Activated naive CD4-positive, alpha-beta T cell treated with anti-CD3 and anti-CD28 coated beads, Interleukin-2, amount 10 ng/mL, durations not matched to agents 7 days and 5 days (primary cell): ENCODE results near the gene UFSP1.

Experiments
- CTCF ChIA-PET: fragments of 350-600 bp; sonication (Branson Sonifier 250); formaldehyde crosslinking; loops from one replicate; lab custom pipeline; 2021; ENCODE audit warnings: antibody characterized with exemption; lab: Charles Lee
- DNase-seq: peaks from one replicate; pipeline ENCODE4 v3.0.0-alpha.2; 2020
- H3K27ac Mint-ChIP-seq: one replicate; pipeline ENCODE4 v1.8.0; 2021; ENCODE audit warnings: mild to moderate bottlenecking, moderate library complexity, mixed read lengths
- H3K27me3 Mint-ChIP-seq: one replicate; pipeline ENCODE4 v1.8.0; 2021; ENCODE audit warnings: mild to moderate bottlenecking, mixed read lengths
- H3K36me3 Mint-ChIP-seq: one replicate; pipeline ENCODE4 v1.8.0; 2021; ENCODE audit warnings: mixed read lengths
- H3K4me1 Mint-ChIP-seq: one replicate; pipeline ENCODE4 v1.8.0; 2021; ENCODE audit warnings: mixed read lengths
- H3K4me3 Mint-ChIP-seq: one replicate; pipeline ENCODE4 v1.8.0; 2021; ENCODE audit warnings: mild to moderate bottlenecking, moderate library complexity, mixed read lengths
- H3K9me3 Mint-ChIP-seq: one replicate; pipeline ENCODE4 v1.8.0; 2021; ENCODE audit warnings: mixed read lengths

UFSP1 gene

DNA sequence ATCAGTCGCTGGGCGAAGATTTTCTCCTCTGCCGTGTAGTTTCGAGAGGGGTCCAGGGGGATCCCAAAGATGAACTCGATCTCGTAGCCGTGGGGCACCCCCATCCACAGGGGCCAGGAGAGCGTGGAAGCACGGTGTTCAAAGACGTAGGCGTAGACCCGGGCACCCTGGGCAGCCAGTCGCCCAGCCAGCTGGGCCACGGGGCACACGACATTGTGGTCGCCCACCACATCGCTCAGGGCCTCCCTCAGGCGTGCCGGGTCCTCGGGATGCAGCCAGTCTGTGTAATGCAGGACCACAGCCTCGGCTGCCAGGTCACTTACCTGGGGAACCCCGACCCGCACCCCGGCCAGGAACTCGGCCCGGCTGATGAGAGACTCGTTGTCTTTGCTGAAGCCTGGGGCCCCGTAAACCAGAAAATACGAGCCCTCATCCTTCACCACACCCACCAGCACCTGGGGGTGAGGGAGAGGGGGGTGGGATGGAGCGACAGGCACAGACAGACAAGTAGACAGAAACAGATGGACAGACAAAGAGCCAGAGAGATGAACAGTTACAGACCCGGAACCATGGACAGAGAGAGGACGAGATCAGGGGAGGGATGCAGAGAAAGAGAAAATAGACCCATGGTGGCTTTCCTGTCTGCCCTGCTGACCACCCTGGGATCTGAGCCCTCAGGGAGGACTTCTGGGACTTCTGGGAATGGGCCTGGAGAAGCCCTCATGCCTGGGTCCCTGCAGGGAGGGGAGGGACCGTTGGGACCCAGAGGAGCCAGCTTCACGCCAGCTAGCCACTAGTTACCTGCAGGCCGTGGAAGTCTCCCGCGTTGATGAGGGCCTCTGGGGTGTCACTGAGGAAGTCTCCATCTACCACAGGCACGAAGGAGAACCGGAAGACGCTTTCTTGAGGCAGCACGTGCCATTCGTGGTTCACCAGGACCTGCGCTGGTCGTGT, 3.1 kb upstream of the UFSP1 start:
- no peak overlapping the region for H3K27ac Mint-ChIP-seq

DNA sequence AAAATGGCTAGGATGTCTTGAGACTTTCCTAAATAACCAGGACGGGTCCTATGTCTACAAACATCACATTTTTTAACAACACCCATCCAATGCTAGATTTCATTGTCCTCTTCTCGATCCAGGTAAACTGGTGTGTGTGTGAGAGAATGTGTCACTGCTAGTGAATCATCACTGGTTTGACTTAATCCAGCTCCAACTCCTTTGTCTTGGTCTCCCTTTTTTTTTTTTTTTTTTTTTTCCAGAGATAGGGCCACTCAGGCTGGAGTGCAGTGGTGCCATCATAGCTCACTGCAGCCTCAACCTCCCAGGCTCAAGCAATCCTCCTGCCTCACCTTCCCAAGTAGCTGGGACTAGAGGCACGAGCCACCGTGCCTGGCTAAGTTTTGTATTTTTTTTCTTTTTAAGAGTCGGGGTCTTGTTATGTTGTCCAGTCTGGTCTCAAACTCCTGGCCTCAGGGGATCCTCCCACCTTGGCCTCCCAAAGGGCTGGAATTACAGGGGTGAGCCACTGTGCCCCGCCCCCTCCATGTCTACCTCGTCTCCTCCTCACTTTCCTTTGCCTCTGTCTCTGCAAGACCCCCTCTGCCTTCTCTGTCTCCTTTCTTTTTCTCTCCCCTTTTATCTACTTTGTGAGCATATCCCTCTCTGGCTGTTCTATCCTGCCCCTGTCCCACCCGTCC, 2.2 kb upstream of the UFSP1 start:
- peaks cover 71% of the 10 kb centered on the region for H3K27me3 Mint-ChIP-seq
- H3K9me3 Mint-ChIP-seq = no peaks in the 10 kb centered on the region
- H3K27ac Mint-ChIP-seq = no peak overlapping the region
- H3K4me1 Mint-ChIP-seq = peaks cover 50% of the 10 kb centered on the region
- DNase-seq = no peak
- CTCF ChIA-PET = interaction anchor here (0.5 to 0.6 kb wide), 2 partner anchors 162 to 283 kb away, joined by 3 to 4 read pairs; no protein-coding TSS in a partner anchor
- H3K36me3 Mint-ChIP-seq = peaks cover 20% of the 10 kb centered on the region
- peak overlapping the region; percentile 27 for H3K4me3 Mint-ChIP-seq

More for the DNA sequence above, 3.1 kb upstream of the UFSP1 start:
- H3K4me1 Mint-ChIP-seq = peaks cover 40% of the 10 kb centered on the region
- no peaks in the 10 kb centered on the region for H3K9me3 Mint-ChIP-seq
- no peak for DNase-seq
- H3K27me3 Mint-ChIP-seq = peaks cover 78% of the 10 kb centered on the region
- H3K36me3 Mint-ChIP-seq = peaks cover 11% of the 10 kb centered on the region
- CTCF ChIA-PET = interaction anchor here (0.6 to 1.1 kb wide), 2 partner anchors 185 to 284 kb away, joined by 4 to 5 read pairs; no protein-coding TSS in a partner anchor
- no peak overlapping the region for H3K4me3 Mint-ChIP-seq

GRCh38 chr7:100890653-100891567, 1.4 kb upstream of the UFSP1 start:
- Mint-ChIP-seq H3K4me1 (peaks cover 50% of the 10 kb centered on the region), H3K27me3 (peaks cover 63% of the 10 kb centered on the region), H3K9me3 (no peaks in the 10 kb centered on the region), H3K36me3 (peaks cover 28% of the 10 kb centered on the region), H3K4me3 (peak overlapping the region; percentile 76), H3K27ac (no peak overlapping the region)
- CTCF ChIA-PET = interaction anchor here (0.5 to 1.4 kb wide), 3 partner anchors 91 to 185 kb away, joined by 3 to 5 read pairs (median 3); partner anchors contain the start of gene POP7
- no peak for DNase-seq

DNA sequence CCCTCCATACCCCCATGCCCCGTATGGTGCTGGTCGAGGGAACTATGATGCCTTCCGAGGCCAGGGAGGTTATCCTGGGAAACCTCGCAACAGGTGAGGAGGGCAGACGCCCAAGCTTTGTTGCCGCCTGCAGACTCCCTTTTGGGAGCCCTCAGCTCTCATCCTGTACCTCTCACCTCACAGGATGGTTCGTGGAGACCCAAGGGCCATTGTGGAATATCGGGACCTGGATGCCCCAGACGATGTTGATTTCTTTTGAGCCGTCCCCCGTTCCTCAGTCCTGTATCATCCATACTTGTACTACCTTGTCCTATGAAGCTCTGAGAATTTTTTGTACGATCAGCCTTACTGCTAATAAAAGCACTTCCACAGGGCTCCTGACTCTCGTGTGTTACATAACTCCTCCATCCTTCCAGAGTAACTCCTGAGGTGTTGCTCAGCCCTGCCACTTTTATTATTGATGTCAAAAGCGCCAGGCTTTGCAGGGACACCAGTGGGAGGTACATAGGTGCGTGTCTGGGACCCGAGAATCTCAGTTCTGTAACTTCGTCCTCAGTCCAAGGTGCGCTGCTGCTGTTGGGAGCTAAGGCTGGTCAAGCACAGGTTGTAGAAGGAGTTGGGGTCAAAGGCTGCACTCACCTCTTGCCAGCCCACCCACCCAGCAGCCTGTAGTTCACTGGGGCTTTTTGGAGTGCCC, 1.1 kb downstream of the UFSP1 start:
- H3K9me3 Mint-ChIP-seq = no peaks in the 10 kb centered on the region
- H3K27ac Mint-ChIP-seq = peak overlapping the region; percentile 96
- CTCF ChIA-PET = no interaction called here
- peaks cover 39% of the 10 kb centered on the region for H3K27me3 Mint-ChIP-seq
- DNase-seq = no peak
- peaks cover 58% of the 10 kb centered on the region for H3K4me1 Mint-ChIP-seq
- peaks cover 52% of the 10 kb centered on the region for H3K36me3 Mint-ChIP-seq
- H3K4me3 Mint-ChIP-seq = peak overlapping the region; percentile 76

DNA sequence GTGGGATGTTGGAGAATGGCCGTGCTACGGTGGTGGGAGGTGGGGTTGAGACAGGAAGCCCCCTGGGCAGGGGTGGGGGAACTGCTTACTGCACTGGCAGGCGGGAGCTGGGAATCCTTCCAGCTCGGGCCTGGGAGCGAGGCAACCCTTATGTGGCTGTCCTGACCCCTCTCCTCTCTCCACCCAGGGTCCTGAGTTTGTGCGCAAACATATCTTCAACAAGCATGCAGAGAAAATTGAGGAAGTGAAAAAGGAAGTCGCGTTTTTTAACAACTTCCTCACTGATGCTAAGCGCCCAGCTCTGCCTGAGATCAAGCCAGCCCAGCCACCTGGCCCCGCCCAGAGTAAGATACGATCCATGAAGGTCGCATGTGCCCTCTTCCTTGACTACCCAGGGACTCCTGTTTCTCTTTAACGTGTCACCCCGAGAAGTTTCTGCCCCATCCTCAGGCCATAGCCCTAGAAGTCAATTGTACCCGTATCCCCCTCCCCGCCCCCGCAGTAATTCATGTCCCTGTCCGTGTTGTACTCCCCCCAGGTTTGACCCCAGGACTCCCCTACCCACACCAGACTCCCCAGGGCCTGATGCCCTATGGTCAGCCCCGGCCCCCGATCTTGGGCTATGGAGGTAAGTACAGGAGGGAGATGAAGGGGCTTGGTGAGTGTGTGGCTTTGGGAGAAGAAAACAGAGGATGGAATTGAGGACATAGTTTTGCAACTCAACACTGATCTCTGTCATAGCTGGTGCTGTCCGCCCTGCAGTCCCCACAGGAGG, 1.8 kb downstream of the UFSP1 start:
- peaks cover 63% of the 10 kb centered on the region for H3K4me1 Mint-ChIP-seq

DNA sequence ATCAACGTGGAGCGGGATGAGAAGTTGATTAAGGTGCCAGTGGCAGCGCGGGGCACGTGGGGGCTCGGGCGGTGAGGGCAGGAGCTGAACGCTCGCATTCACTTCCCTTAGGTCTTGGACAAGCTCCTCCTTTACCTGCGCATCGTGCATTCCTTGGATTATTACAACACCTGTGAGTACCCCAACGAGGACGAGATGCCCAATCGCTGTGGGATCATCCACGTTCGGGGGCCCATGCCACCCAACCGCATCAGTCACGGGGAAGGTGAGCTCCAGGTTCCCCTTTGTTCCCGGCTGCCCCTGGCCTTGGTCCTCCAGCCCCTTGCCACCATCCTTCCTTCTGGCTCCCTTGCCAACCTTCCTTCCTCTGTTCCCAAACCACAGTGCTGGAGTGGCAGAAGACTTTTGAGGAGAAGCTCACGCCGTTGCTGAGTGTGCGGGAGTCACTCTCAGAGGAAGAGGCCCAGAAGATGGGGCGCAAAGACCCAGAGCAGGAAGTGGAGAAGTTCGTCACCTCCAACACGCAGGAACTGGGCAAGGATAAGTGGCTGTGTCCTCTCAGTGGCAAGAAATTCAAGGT, 2.5 kb downstream of the UFSP1 start:
- CTCF ChIA-PET = interaction anchor here (0.9 kb wide), 1 partner anchor 191 kb away, joined by 3 read pairs; no protein-coding TSS in a partner anchor
- Mint-ChIP-seq H3K27me3 (peaks cover 25% of the 10 kb centered on the region), H3K4me3 (peak overlapping the region; percentile 76), H3K27ac (peak overlapping the region; percentile 96), H3K4me1 (peaks cover 65% of the 10 kb centered on the region), H3K36me3 (peaks cover 64% of the 10 kb centered on the region), H3K9me3 (no peaks in the 10 kb centered on the region)
- DNase-seq = no peak

More for the DNA sequence above, 1.8 kb downstream of the UFSP1 start:
- Mint-ChIP-seq H3K36me3 (peaks cover 58% of the 10 kb centered on the region), H3K27me3 (peaks cover 31% of the 10 kb centered on the region), H3K9me3 (no peaks in the 10 kb centered on the region), H3K27ac (peak overlapping the region; percentile 96), H3K4me3 (peak overlapping the region; percentile 76)
- DNase-seq = peak; percentile 82
- CTCF ChIA-PET = no interaction called here

DNA sequence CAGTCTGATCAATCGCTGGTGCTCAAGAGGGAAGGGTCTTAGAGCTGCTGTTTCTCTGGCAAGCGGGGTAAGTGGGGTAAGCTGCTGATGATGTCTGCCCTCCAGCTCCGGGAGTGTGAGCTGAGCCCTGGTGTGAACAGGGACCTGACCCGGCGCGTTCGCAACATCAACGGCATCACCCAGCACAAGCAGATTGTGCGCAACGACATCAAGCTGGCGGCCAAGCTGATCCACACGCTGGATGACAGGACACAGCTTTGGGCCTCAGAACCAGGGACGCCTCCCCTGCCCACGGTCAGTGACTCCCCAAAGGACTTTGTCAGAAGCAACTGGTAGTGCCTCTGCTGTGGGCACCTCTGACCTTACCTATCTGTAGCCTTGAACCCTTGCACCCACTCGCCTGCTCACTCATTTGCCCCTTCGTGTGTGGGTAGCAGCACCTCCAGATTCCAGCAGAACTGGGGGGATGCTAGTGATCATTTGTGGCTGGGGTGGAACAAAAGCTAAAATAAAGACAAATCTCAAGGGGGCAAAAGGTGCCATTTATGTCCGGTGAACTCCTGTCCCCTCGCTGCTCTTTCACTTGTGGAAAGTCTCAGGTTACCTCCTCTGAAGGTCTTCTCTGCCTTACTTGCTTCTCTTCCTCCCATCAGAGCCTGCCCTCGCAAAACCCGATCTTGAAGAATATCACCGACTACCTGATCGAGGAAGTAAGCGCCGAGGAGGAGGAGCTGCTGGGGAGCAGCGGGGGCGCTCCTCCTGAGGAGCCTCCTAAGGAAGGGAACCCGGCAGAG, 3.2 kb downstream of the UFSP1 start:
- Mint-ChIP-seq H3K27me3 (peaks cover 18% of the 10 kb centered on the region), H3K4me3 (peak overlapping the region; percentile 6), H3K27ac (peak overlapping the region; percentile 96), H3K9me3 (no peaks in the 10 kb centered on the region), H3K36me3 (peaks cover 70% of the 10 kb centered on the region), H3K4me1 (peaks cover 61% of the 10 kb centered on the region)
- CTCF ChIA-PET = interaction anchor here (0.9 kb wide), 1 partner anchor 191 kb away, joined by 3 read pairs; no protein-coding TSS in a partner anchor
- no peak for DNase-seq

DNA sequence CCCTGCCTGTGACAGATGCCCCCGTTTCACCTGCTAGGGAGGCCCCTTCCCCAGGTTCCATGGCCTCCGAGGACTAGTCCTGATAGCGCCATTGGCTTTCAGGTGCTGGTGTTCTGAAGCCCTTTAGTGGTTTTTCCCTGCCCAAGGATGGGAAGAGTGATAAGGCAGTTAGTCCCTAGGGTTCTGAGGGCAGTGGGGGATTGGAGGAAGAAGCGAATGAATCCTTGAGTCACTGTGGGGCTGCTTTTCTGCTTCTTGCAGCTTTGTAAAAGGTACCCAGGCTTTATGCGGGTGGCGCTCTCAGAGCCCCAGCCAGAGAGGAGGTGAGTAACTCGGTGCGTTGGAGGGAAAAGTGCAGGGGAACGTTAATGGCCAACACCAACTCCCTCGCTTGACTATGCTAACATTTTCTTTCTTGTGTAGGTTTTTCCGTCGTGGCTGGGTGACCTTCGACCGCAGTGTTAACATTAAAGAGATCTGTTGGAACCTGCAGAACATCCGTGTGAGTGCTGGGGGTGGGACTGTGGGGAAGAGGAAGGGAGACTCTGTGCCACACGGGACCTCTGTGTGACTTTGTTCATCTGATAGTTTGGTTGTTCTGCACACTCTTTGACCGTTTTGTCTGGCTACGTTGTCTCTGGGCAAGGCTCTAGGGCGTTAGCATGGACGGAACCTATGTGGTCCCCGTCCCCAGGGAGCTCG, 3.9 kb downstream of the UFSP1 start:
- peaks cover 10% of the 10 kb centered on the region for H3K27me3 Mint-ChIP-seq
- peak overlapping the region; percentile 6 for H3K4me3 Mint-ChIP-seq
- peaks cover 57% of the 10 kb centered on the region for H3K4me1 Mint-ChIP-seq
- no peaks in the 10 kb centered on the region for H3K9me3 Mint-ChIP-seq
- CTCF ChIA-PET = no interaction called here
- H3K36me3 Mint-ChIP-seq = peaks cover 77% of the 10 kb centered on the region
- DNase-seq = no peak
- H3K27ac Mint-ChIP-seq = peak overlapping the region; percentile 42

DNA sequence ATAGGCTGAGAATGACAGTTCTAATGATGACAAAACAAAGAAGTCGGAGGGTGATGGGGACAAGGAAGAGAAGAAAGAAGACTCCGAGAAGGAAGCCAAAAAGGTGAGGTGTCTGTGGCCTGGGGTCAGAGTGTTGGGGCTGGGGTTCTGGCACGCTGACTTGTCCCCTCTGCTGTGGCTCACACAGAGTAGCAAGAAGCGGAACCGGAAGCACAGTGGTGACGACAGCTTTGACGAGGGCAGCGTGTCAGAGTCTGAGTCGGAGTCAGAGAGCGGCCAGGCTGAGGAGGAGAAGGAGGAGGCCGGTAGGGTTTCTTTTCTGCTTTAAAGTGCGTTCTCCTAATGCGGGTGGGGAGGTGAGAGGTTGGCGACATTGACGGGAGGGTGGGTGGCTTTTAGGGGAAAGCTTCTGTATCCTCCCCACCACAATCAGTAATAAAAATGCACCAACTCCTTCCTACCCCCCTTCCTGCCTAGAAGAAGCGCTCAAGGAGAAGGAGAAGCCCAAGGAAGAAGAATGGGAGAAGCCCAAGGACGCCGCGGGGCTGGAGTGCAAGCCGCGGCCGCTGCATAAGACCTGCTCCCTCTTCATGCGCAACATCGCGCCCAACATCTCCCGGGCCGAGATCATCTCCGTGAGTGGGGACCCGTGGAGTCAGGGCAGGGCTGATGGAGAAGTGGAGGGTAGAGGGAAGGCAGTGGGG, 4.6 kb downstream of the UFSP1 start:
- no peaks in the 10 kb centered on the region for H3K9me3 Mint-ChIP-seq
- no peak overlapping the region for H3K4me3 Mint-ChIP-seq
- H3K27me3 Mint-ChIP-seq = peaks cover 3% of the 10 kb centered on the region
- H3K4me1 Mint-ChIP-seq = peaks cover 53% of the 10 kb centered on the region
- H3K36me3 Mint-ChIP-seq = peaks cover 80% of the 10 kb centered on the region
- DNase-seq = no peak
- CTCF ChIA-PET = no interaction called here
- H3K27ac Mint-ChIP-seq = peak overlapping the region; percentile 70

DNA sequence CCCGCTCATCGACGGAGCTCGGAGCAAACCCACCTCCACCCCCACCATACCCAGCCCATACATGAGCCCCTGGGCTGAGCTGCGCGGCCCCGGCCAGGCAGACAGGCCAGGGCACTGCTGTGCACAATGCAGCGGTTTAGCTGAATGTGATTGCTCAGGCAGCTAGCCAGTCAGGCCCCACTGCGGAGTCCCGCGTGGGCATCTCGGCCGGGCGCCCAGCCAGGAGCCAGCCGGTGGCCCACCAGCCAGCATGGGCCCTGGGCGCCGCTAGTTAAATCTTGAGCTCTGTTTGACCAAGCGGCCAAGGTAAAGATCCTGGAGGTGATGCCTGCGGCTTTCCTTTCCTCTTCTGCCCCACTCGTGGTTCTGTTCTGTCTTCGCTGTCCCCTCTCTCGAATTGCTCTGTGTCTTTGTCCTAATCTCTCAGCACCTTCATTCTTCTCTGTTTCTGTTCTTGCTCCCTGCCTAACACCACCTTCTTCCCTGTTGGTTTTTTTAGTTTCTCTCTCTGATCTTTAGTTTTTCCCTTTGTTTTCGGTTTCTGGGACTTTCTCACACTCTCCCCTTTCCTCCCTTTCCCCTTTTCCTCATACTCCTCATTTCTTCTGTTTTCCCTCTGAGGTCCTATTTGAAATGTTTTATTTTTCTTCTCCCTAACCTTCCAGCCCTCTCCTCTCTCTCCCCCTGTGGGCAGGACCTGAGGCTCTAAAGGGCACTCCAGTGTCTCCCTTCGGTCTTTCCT, 6.6 kb downstream of the UFSP1 start:
- Mint-ChIP-seq H3K4me3 (no peak overlapping the region), H3K36me3 (peaks cover 88% of the 10 kb centered on the region), H3K4me1 (peaks cover 62% of the 10 kb centered on the region), H3K9me3 (no peaks in the 10 kb centered on the region), H3K27ac (peak overlapping the region; percentile 72), H3K27me3 (no peaks in the 10 kb centered on the region)
- CTCF ChIA-PET = interaction anchor here (0.6 kb wide), 1 partner anchor 235 kb away, joined by 3 read pairs; no protein-coding TSS in a partner anchor
- DNase-seq = no peak
